Stromal cell of bone marrow (primary cell): Measurements from ENCODE around the gene ABCC12.

Experiments used
- DNase-seq: peaks from one replicate; pipeline ENCODE4 v3.0.0-alpha.2; 2012; ENCODE audit warnings: low read depth

Gene ABCC12

GRCh38 chr16:48165961-48166578, 10.3 kb upstream of the ABCC12 start:
- no peak for DNase-seq

DNA sequence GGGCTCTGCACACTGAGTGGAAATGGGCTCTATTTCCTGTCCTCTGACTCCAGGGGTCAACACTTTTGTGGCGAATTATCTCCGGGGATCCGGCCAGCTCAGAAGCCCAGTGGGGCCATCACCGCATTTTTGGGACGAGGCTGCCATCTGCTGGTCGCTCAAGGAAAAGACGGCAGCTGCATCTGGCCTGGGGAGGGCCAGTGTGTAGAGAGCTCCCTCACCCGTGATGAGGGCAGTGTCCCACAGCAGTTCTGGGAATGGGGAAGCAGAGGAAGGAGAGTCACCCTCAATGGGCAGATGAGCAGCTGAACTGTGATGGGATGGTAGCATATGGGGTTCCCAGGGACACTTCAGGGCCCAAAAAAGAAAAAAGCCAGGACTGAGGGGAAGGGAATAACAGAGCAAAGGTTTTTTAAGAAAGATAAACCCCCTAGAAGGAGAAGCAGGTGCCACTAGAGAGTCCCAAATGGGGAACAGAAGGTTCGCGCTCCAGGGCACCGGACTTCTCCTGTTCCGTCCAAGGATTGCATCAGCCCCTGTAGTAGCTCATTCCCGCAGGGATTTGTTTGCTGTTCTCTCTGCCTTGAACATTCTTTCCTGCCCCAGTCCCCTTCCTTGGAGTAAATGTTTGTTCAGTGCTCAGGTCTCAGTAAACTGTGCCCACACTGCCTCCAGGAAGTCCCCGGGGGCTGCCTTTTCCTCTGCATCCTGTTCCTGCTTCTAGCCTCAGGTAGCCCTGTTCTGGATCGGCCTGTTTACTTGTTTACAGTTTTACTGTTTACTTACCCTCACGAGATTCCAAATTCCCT, 9.3 kb upstream of the ABCC12 start:
- DNase-seq = peak; percentile 56

- no peak for DNase-seq
These were observed 7.1 kb upstream of the ABCC12 start for GRCh38 chr16:48162839-48163410.

DNA sequence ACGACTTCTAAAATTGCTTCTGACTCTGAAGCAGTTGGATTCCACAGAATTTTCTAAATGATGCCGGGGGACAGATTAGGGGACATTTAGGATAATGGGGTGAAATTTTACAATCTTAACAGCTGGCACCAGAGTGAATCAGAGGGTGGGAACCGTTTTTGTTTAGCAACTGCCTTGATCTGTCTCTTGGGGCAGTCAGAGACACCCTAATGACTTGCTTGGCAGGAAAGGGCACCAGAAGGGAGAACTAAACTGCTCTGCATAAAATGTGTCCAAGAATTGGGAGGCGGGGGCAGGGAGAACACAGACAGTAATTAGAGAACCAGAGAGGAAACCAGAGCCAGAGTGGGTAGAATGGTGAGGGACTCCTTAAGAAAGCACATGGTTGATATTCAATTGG, 6.1 kb upstream of the ABCC12 start:
- no peak for DNase-seq

DNA sequence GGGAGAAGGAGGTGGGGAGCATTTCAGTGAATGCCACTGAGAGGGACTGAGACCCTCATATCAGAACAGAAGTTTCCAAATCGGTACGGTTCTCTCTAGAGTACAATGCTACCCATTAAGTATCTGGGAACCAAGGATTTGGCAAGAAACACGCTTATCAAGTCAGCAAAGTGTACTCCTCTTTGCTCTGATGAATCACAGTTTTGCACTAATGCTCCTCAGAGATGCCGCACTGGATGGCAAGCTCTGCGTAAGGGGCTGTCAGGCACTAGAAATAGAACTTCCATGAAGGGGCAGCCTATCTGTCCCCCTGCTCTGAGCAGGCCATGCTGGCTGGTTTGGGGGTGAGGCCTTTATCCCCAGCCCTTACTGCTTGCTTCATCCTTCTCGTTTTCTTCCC, 4.8 kb upstream of the ABCC12 start:
- no peak for DNase-seq

DNA sequence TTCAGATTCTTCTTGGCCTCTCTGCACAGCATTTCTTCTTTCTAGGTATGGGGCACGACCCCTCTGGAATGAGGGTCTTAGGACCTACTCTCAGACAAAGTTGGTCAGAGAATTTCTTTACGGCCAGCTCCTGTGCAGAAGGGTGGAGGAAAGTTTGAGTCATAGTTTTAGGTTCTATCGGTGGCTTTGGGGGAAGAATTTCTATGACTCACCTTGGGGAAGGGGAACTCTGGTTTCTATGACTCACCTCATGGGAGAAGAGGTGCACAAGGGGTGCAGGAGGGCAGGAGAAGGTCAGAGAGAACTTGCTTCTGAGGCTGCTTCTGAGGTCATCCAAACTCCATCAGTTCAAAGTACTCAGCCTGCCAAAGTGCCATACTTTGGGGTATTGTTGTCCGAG, 2.5 kb upstream of the ABCC12 start:
- peak; percentile 57 for DNase-seq

- no peak for DNase-seq
These were observed 2.0 kb upstream of the ABCC12 start for GRCh38 chr16:48157794-48158193.

- no peak for DNase-seq
These were observed 1.5 kb upstream of the ABCC12 start for GRCh38 chr16:48157302-48157701.

DNA sequence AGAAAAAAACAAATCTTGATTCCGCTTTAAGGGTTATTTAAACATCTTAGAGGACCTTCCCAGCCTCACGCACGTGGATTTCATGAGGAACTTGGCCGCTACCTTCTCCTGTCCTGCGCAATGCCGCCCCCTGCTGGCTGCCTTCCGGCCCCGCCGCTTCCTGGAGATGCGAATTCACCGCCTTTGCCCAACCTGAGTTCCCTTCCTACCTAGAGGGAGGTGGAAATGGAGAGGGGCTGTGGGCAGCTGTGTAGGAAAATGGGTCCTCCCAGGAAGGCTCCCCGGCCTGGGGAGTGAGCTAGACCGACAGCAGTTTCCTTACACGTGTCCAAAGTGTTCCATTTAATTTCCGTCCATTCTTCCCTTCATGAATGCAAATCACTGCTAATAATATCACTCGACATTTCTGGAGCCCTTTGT, 1.0 kb upstream of the ABCC12 start:
- DNase-seq = peak; percentile 63

DNA sequence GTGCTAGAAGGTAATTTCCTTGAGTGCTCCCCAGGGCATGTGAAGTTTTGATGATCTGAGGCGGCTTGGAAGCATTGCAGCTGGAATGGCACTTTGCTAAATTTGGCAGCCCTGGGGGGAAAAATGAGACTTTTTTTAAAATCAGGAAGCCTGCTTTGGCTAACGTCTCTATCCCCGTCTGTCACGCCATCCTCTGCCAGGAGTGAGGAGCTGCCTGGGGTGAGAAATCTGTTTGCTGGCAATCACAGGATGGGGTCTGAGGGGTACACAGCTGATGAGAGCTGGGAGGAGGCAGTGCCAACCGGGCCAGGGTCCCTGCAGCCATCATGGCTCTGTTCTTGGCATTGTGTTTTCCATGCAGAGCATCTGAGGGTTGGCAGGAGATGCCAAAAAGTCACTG, 2.0 kb downstream of the ABCC12 start:
- DNase-seq = no peak

DNA sequence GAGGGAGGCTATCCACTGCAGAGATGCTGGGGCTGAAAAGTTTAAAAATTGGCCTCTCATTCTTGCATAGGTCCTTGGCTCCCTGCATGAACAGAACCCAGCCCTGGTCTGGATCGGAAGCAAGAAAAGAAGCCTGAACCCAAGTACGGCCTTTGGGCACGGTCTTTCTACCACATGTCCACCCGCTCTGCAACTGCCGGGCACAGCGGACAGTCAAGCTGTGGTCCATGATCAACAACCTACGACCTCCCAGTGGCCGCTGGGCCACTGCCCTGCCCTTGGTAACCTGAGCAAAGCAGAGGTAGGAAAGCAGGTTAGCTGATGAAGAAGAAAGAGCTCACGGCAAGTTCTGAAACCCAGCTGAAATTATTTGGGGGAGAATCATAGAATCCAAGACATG, 3.6 kb downstream of the ABCC12 start:
- no peak for DNase-seq

DNA sequence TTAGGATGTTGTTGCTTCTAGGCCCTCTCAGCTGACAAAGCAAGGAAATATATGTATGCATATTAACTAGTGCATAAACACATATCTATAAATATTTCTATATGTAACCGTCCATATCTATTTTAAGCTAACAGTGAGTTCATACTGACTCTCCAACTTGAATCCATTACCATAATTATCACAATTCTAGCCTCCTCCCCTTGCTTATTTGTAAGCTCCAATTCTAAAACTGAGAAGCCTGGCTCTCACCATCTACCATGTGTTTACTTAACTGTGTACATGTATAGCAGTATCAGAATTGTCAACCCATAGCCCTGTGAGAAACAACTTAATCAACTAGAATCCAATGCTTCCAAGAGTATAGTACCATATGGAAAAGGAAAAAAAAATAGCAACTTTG, 5.1 kb downstream of the ABCC12 start:
- DNase-seq = no peak

- DNase-seq = peak; percentile 42
These were observed 9.1 kb downstream of the ABCC12 start for GRCh38 chr16:48146710-48147109.

DNA sequence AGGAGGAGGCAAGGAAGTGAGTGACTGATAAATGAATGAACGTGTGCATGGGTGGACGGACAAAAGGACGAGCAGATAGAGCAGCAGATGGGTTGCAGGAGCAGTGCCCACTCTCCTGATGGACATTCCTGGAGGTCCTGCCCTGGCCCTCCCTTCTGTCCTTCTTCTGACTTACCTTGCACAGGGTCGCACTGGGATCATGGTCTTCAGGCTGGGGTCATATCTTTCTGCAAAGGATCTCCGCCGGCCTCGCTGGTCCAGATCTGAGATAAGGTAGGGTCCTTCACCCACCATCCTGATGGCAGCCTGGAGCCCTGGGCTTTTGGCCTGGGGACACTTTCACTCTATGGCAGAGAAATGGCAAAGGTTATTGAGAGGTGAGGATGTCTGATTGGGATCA, 9.7 kb downstream of the ABCC12 start:
- no peak for DNase-seq

DNA sequence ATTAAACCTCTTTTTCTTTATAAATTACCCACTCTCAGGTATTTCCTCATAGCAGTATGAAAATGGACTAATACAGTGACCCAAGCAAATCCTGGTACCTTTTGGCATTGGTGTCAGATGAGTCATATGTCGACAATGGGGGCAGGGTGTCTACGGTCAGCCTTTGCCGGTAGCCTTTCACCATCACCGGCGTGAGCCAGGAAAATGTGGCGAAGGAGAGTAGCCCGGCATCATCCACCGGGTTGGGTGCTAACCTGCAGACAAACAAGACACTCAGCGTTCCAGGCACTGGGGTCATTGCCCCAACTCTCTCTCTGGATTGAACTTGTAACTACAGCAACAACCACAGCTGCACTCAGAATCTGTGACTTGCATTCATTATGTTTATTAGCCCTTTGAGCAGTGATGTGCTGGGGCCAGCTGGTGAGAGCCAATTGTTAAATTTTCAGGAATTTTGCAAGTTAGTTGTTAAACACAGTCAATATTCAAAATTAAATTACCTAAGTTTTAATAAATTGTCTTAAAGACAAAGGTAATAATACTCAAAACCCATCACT, 11.9 kb downstream of the ABCC12 start:
- no peak for DNase-seq

- DNase-seq = no peak
These were observed 15.0 kb downstream of the ABCC12 start for GRCh38 chr16:48140821-48141220.

GRCh38 chr16:48139517-48139916, 16.3 kb downstream of the ABCC12 start:
- DNase-seq = no peak

DNA sequence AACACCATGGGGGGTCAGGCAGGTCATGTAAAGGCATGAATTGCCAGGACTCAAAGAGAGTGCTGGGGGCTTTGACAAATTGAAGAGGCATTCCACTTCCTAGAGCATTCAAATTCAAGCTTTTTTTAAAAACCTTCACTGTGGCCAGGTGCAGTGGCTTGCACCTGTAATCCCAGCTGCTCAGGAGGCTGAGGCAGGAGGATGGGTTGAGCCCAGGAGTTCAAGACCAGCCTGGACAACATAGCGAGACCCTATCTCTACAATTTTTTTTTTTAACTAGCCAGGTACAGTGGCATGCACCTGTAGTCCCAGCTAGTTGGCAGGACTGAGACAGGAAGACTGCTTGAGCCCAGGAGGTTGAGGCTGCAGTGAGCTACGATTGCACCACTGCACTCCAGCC, 17.2 kb downstream of the ABCC12 start:
- no peak for DNase-seq

DNA sequence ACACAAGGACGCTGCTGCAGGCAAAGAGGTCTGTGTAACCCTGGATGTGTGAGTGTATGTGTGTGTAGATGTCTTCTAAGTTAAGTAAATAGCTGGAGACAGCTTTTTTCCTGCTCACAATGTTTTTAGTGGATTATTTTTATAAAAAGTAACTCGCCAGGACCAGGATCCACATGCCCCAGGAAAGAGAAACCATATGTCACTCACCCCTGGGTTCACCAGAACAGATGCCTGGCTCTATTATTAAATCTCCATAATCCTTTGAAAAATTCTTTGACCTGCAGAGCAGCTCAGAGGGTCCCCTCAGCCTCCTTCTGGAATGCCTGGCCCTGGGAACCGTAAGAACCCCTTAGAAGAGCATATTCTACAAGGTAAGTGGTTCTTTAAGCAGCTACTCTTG, 18.0 kb downstream of the ABCC12 start:
- no peak for DNase-seq

DNA sequence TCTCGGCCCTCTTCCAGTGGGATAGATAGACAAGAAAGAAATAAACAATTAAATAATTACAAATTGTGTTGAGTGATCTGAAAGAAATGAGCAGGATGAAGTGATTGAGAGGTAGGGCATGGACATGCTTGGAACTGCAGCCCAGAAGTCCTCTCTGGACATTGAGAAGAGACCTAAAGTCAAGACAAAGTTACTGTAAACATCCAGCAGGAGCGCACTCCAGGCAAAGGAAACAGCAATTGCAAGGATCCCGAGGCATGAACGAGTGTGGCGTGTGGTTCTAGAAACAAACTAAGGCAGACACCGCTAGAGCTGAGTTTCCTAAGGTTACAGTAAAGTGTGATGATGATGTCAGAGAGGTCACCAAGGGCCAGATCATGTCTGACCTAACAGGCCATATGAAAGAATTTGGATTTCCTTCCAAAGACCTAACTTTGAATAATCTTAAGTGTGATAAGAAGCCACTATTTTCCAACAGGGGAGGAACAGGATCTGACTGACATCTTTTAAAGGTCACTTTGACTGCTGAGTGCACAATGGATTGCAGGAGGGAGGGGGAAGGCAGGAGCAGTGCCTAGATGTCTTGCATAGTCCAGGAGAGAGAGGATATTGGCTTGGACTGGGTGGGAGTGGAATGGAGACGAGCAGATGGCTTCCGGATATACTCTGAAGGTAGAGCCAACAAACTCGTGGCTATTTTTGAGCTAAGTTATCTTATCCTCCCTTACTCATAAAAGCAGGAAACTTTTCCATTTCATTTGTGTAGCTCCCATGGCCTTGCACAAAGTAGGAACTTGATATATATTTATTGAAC, 19.0 kb downstream of the ABCC12 start:
- no peak for DNase-seq

- DNase-seq = no peak
These were observed 22.2 kb downstream of the ABCC12 start for GRCh38 chr16:48133455-48134211.

DNA sequence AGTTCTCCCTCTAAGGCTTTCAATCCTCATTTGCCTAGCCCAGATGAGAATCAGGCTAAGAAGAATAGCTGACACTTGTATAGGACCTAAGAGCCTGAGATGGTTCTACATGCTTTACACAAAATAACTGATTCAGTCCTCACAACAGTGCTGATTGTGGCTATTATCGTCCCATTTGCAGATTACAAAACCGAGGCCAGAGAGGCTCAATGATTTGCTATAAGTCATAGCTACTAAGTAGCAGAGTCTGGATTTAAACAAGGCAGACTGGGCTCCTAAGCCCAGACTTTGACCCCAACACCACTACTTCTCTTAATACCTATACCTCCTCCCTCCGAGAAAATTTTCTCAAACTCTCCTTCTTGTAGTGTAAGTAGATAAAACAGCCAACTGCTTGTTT, 23.1 kb downstream of the ABCC12 start:
- no peak for DNase-seq
